HUDEP-2 (cell line): ENCODE results near the gene ABTB2.
A peak's percentile ranks its signal among the peaks of the same experiment; 100 is the strongest.
"Not testable (repeated sequence)": the region's sequence is repeated elsewhere in the genome, so short reads cannot be mapped to it uniquely, and the experiment has no call there.

Experiments
- DNase-seq, 76 experiments: peaks; one replicate each; lab custom pipeline; 2025; ENCODE audit not compliant: unreplicated experiment in 76 of 76; lab: John Stamatoyannopoulos, UW

ABTB2 gene

DNA sequence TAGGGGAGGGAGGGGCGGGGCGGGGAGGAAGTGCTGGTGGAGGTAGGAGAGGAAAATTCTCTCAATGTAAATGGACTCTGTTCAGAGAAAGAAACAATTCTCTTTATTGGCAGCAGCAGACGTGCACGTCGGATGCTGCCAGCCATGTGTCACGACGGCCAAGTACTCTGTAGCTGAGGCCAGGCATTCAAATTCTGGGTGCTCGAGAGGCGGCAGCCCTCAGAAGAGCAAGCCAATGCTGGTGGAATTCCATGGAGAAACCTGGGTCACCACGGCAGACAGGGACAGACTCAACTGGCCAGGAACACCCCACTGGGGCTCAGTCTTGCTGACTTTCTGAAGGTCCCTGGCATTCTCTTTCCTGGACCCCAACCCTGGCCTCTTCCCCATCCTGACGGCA, 90.8 kb downstream of the ABTB2 start:
- DNase-seq: no peak

DNA sequence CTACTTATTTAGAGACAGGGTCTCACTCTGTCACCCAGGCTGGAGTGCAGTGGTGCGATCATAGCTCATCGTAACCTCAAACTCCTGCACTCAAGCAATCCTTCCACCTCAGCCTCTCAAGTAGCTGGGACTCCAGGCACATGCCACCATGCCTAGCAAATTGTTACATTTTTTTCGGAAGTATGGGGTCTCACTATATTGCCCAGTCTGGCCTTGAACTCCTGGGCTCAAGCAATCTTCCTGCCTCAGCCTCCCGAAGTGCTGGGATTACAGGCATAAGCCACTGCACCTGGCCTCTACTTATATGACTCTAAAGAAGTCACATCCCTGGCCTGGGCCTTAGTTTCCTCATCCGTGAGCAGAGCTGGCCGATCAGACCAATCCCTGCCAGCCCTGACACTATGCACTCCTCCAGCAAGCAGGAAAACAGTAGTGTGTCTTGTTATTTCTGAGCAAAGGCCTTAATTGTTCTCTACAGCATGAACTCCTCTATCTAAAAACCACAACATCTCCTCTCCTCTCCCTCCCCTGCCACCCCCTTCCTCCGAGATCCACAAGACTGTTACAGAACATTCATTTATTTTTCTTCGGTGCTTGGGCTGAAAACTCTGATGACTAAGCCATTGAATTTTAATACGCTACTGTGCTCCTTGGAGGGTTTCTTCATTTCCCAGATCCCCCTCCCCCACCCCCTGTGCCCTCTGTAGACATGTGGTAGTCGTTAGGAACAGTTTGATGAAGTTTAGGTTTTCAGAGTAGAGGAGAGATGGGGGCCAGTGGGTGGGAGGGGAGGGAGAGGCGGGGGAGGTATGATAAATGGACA, 91.5 kb downstream of the ABTB2 start:
- peak in 11 of 76 experiments; percentile 7 to 28 (median 12) for DNase-seq

DNA sequence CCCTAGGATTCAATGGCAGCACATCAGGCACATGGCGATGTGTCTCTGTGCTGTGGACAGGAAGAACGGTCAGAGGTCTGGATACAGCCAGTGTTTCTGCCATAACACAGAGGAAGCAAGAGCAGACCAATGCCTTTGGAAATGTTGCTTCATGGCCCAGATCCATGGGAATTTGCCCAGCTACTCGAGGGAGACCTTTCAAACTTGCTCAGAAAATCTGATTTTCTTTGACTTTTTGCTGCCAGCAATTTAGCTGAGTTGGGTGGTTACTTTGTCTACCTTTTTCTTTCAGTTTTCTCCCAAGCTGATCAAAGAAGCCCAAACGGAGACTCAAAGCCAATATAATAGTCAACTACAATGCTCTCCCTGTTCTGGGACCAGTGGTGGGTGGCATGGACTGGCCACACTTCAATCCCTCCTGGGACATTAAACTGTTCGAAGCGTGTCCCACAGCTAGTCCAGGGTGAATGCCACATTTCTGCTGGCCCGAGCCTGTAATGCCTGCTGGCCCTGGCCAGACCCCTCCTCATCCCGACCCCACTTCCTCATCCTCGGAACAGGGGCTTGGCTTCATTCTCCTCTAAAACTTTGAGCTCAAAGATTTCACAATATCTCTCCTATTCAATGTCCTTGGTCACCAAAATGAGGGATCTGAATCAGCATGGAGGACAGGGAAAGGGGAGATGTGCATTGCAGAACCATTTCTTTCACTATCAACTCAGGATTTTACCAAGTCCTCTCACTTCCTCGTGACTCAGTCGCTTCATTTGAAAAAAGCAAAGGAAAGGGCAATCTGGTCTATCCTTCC, 93.3 kb downstream of the ABTB2 start:
- no peak for DNase-seq

DNA sequence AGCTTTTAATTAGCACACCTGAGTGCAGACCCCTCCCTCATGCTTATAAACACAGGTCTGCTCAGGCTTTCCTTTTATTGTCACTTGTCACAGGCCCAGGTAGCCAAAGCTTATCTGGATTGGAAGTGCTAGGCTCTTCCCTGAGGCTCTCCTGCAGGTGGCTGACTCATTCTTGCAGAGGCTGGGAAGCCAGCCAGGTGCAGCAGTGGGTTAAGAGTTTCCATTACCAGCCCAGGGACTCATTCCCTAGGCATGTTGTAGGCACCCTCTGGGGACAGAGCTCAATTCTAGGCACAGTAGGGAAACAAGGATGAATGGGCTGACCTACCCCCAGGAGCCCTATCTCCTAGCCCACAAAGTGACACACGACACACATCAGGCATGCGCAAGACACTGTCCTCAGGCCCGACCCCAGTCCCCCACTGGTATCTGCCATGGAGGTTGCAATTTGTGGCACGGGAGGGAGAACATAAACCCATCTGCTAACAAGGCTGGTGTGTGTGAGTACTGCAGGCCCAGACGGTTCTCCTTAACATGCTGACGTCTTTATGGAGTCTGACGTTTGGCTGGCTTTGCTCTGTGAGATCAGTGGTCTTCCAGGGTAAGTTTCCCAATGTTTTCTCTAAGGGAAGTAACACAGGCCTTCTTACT, 94.2 kb downstream of the ABTB2 start:
- no peak for DNase-seq

DNA sequence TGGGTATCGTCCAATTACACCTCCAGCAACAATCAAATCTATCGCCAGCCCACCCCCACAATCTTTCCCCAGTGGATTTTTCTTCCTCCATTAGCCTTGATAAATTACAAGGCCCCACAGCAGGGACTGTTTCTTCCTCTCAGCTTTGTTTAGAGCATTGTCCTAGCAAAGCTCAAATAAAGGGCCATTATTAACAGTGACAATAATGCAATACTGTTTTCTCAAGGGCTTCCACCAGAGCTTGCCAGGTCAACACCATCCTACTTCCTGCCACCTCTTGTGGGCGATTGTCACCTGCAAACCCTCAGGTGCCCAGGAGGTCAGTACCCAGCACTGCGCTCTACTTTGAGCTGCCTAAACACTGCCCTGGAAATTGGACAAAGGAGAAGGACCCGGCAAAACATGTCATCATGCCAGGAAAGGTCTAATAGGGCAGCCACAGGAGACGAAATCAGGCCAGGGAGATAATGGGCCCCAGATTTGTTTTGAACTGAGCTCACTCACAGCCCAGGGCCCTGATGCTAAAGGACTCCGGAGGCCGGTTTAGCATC, 95.2 kb downstream of the ABTB2 start:
- DNase-seq: no peak

DNA sequence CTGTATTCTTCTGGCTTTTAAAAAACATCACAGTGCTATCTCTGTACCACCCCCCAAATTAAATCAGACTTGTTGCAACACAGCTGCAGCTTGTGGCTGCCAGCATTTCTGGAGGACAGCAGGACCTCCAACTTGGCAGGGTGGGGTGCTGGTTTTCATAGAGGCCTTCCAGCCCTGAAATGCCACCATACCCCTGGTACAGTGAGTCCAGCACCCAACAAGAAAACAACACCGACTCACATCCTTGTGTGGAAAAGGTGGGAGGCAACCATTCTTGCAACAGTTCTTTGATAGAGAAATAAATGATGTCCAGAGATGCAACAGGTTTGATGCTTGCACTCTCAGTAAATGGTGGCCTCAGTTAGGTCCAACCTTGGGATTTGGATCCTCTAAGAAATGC, 96.0 kb downstream of the ABTB2 start:
- no peak for DNase-seq

DNA sequence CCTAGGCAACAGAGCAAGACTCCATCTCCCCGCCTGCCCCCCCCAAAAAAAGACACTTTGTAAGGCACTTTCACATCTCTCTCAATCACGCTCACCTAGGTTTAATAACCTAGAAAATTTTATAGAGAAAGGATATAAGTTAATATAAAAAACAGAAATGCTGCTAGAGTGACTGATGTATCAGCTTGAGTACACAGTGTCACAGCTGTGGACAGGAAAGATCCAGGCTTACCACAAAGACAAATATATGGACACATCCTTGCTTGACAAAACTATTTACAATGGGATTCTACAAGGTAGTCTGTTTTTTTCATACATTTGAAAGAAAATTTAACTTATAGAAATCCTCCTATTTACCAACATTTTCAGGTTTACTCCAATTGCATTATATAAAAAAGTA, 96.7 kb downstream of the ABTB2 start:
- DNase-seq: no peak

DNA sequence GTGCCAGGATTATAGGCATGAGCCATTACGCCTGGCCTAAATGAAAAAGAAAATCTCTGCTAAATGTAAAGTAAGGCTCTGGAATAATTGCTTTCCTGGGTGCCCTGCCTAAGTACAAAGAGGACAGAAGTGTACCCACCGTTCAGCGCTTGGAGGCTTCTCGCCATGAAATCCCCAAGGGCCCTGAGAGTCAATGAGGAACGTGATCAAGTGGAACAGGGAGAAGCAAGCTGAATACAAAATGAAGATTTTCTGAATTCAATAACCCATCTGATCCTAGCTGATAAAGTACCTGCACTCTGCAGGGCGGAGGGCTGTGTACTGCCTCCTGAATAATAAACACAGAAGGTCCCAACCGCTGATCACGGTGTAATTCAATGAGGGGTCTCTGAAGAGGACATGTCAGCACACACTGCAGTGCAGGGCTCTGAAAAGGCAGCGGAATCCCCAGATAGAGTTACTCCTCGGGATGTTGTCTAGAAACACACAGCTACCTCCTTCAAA, 97.7 kb downstream of the ABTB2 start:
- DNase-seq: no peak

DNA sequence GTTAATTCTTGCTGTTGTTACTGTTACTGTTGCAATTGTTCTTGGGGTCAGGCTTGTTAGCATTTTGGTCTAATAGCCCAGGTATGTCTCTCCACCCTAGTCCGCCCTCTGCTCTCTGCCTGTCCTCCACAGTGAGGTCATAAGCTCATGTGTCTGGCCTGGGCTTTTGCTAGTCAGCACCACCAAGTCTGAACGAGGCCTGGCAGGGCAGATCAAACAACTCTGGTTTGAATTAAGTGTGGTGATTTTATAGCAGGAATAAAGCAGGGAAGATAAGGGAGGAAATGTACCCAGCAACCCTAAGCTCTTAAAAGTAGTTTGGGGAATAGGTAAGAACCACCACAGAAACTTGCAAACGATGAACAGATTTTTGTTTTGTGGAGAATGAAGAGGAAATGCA, 98.7 kb downstream of the ABTB2 start:
- no peak for DNase-seq

DNA sequence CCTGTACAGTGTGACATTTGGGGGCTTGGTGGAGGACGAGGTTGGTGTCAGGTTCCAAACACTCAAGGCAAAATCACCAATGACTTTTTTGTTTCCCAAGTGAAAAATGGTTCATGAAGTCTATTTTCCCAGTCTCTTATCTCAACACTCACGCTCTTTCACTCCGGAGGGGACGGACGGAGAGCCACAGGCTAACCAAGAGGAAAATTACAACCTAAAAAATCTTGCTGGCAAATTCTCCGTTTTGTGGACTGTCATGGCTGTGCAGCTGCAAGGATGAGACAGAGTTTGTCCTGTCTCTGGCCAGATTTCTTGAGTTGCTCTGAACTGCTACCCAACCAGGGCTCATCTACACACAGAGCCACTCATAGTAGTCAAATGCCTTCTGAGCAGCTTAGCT, 101.2 kb downstream of the ABTB2 start:
- DNase-seq: no peak

DNA sequence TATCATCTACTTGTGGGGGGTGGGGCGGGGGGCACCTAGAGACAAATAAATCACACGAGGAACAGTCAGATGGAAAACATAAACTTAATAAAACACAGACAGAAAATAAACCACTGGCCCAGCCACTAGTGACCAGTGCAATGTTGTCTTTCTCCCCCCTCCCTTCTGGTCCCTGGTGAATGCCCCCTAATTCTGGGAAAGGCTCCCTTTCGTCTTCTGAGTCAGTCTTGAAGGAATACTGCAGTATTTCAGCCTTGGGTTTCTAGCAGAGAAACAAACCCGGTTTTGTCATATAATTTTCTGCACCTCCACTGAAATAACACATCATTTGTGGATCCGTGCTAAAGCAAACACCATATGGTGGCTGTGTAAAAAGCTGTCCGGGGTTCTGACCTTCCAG, 101.7 kb downstream of the ABTB2 start:
- DNase-seq: no peak

DNA sequence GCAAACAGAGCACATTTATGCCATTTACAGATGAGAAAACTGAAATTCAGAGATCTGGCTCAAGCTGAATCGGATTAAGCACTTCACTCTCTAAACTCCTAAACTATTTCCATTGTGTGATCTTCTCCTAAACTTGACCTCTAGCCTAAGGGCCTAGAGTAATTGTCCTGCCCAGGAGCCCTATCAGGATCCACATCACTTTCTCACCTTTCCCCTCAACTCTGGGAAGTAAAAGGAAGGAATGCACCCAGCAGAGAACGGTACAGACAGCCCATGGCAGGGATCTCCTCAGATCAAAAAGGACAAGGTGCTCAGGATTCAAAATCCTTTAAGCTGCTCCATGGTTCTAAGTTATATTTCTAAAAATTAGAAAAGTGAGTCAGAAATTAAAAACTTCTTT, 102.7 kb downstream of the ABTB2 start:
- no peak for DNase-seq

DNA sequence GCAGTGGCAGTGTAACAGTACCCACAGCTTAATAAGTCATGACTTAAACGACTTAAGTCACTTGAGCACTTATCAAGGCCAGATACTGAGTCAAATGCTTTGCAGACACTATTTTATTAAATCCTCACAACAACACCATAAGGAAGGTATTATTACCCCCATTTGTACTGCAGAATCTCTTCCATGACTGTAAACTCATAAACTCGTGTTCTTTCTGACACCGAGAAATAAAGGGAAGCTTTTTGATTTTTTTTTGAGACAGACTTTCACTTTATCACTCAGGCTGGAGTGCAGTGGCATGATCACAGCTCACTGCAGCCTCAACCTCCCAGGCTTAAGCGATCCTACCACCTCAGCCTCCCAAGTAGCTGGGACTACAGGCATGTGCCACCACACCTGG, 103.8 kb downstream of the ABTB2 start:
- DNase-seq: no peak

DNA sequence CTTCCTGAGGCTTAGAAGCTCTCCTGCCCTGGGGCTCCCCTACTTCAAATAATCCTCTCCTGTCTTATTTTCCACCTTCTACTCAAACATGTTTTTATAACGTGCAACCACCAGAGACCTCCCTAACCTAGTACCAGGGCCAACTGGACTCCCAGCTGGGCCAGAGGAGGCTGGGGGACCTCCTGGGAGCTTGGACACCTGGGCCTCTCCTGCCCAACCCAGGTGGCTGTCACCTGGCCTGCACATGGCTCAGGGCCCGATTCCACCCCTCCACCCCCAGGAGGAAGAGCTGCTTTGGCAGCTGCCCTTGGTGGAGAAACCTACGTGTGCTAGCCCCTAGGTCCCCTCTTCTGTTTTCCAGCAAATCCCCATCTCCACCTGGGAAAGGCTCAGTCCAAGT, 105.2 kb downstream of the ABTB2 start:
- DNase-seq: no peak

DNA sequence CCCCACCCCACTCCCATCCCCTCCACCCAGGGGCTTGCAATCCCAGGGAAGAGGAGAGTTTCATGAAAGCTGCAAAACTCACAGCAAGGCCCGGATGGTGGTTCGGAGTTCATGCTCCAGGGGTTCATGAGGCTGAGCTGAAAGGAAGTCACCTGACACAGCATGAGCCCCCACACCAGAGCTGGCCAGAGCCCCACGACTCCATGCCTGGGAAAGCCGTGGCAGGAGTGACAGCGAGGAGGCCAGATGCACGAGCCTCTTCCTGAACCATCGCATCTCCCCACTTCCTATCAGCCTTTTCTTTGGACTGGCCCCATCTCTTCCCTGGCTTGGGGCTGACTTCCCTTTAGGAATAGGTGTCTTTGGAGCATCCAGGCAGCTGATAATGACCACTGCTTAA, 105.8 kb downstream of the ABTB2 start:
- DNase-seq: no peak

DNA sequence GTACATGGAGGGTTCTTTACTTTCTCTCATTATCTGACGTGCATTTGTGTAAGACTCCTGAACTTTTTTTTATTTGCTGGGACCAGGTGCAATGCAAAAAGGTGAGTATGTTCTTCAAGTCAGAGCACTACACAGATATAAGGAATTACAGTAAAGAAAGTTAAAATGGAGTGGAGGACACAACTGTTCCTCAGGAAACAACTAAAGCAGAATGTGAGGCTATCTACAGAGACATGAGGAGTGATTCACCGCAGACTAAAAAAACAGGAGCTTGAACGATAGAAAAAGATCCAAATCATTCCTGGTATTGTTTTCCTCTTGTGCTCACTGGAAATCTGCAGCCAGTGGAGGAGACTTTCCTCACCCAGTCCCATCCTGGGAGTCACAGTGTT, 106.2 kb downstream of the ABTB2 start:
- DNase-seq: no peak

DNA sequence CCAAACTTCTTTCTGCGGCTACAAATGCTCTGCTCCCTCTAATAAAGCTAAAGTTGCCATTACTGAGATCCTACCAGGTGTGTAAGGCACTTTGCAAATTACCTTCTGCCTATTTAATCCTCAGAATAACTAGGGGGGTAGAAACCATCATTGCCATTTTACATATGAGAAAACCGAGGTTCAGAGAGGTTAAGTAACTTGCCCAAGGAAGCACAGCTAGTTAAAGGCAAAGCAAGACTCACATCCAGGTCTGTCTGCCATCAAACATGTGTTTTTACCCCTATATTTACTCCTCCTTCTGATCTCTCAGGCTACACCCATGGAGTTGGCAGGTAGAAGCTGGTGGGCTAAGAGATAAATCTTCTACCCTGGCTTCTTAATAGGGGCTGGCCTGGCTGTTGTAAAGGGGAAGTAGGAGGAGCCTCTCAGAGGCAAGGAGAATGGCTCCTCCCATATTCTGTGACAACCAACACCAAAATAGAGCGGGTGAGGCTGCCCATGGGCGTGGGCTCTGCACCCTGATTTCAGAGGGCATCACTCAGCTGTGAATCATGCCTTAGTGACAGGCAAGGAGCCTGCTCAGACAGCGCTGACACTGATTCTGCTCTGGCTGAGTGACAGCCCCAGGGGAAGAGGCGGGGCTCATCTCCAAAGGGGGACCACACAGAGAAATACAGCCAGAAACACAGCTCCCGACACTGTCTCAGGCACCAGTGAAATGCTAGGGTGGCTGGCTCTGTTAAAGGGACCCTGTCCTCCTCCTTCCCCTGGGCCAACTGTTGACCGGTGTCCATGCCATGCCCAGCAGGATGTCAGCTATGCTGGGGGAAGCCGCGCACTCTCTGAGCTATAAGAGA, 106.8 kb downstream of the ABTB2 start:
- DNase-seq: peak in 66 of 76 experiments; percentile 7 to 77 (median 46)

DNA sequence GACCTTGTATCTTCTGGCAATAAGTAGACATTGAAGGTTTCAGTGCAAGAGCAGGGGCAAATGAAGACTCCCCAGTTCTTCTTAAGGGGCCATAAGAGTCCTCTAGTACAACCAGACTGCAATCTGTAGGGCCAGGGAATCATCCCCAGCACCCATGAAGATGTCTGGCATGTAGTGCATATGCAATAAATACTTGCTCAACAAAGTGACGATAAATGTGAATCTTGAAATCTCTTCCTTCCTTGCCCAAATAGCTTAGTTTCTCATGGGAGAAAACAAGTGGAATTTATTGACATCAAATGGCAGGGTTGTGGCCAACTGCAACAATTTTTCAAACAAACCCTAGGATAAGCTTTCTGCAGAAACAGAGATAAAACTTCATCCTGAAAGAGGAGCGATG, 107.6 kb downstream of the ABTB2 start:
- no peak for DNase-seq

DNA sequence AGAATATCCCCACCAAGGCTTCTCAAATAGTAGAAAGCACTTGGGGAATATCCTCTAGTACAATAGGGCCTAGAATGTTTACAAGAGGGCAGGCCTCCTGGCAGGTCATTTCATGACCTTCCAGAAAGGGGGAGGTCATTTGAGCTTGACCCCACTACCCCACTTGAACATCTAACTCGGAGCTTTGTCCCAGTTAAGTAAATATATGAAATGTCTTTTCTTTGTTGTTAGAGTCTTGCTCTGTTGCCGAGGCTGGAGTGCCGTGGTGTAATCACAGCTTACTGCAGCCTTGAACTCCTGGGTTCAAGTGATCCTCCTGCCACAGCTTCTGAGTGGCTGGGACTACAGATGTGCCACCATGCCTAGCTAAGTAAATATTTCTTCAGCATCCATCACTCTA, 108.4 kb downstream of the ABTB2 start:
- no peak for DNase-seq

DNA sequence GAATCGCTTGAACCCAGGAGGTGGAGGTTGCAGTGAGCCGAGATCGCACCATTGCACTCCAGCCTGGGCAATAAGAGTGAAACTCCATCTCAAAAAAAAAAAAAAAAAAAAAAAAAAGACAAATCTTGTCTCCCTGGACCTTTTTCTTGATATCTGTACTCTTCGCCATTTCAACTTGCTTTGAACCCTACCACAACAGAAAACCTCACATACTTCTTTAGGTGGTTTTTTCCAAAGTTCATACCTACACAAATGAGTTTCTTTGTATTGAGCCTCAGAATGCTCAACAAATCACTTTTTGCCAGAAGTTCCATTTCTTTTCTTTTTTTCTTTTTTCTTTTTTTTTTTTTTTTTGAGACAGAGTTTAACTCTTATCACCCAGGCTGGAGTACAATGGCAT, 111.3 kb downstream of the ABTB2 start:
- DNase-seq: not testable (repeated sequence)
